Gastroesophageal sphincter (tissue), 4 donors: ENCODE measurements around the gene CD86. TPM values are rescaled to one million over a fixed set of nuclear protein-coding genes. Genes with fewer than 3 reads are reported as not detected.

Source experiments
- ATAC-seq: fragments of 150-250 bp; one replicate; pipeline ENCODE4 v1.9.1; 2016; ENCODE audit warnings: mild to moderate bottlenecking, moderate library complexity
- H3K27ac ChIP-seq, 4 donors: fragments of 200-600 bp; sonication (generic) in 3 of 4; 1 replicate in 3 of 4; 2 replicates in 1 of 4; pipeline ENCODE4 v1.5.1; 2016 to 2019
- H3K27me3 ChIP-seq: fragments of 200-600 bp; sonication (generic); one replicate; pipeline ENCODE4 v1.5.1; 2019
- H3K36me3 ChIP-seq, 2 donors: fragments of 200-600 bp; sonication (generic); one replicate each; pipeline ENCODE4 v1.5.1; 2019; ENCODE audit warnings: control low read depth in 1 of 2
- H3K4me1 ChIP-seq, 3 donors: fragments of 200-600 bp; sonication (generic); 1 replicate in 2 of 3; 2 replicates in 1 of 3; pipeline ENCODE4 v1.5.1; 2016 to 2019; ENCODE audit warnings: control low read depth in 2 of 3
- H3K4me3 ChIP-seq, 2 donors: fragments of 200-600 bp; sonication (generic); one replicate each; pipeline ENCODE4 v1.5.1; 2019; ENCODE audit warnings: mild to moderate bottlenecking in 1 of 2, moderate library complexity in 1 of 2
- H3K9me3 ChIP-seq, 3 donors: fragments of 200-600 bp; sonication (generic); one replicate each; pipeline ENCODE4 v1.5.1; 2017 to 2019; ENCODE audit warnings: control low read depth in 2 of 3
- CTCF ChIP-seq, 4 experiments: fragments of 200-600 bp in 2 of 4; fragments of 450-650 bp in 2 of 4; sonication (generic) in 1 of 4; IDR thresholded peaks; one replicate each; pipeline ENCODE4 v1.5.1; 2017 to 2019; ENCODE audit warnings: antibody characterized with exemption in 4 of 4, mild to moderate bottlenecking in 2 of 4, moderate library complexity in 2 of 4
- EP300 ChIP-seq: sonication (generic); formaldehyde crosslinking; IDR thresholded peaks from one replicate; pipeline ENCODE4 v1.6.1; 2017; ENCODE audit warnings: antibody characterized with exemption, mild to moderate bottlenecking
- POLR2A ChIP-seq, 2 donors: fragments of 450-650 bp; IDR thresholded peaks; one replicate each; pipeline ENCODE4 v1.6.1; 2017; ENCODE audit warnings: antibody characterized with exemption in 2 of 2, mild to moderate bottlenecking in 2 of 2, moderate library complexity in 1 of 2
- POLR2AphosphoS5 ChIP-seq: sonication (generic); formaldehyde crosslinking; IDR thresholded peaks from one replicate; pipeline ENCODE4 v1.6.1; 2017; ENCODE audit warnings: antibody characterized with exemption
- WGBS, 2 donors: methylation state at CpG; one replicate each; pipeline ENCODE4 v1.1.5; 2018; ENCODE audit warnings: low coverage in 1 of 2; 5-methylcytosine and 5-hydroxymethylcytosine counted together
- total RNA-seq, 4 donors: library from RNA; depleted of rRNA; stranded (reverse); fragments of >200 nt; gene quantifications; one replicate each; pipeline ENCODE4 v1.1.0, GENCODE V29; 2016

CD86 gene
- total RNA-seq, 4 donors from 2014 or later = 1.4 to 6.6 (median 3.2) TPM

GRCh38 chr3:122057671-122058070 lies 2.5 kb downstream of the CD86 start:
- TF ChIP-seq EP300 (no peak), POLR2A (IDR thresholded peaks at IDR 0.05) (no peak), POLR2AphosphoS5 (no peak), CTCF (IDR thresholded peaks at IDR 0.05) (no peak)
- WGBS, 2 donors = 83 to 92% methylated on average over 2 of the region's 2 CpGs
- Histone ChIP-seq H3K4me1 (no peaks in the 10 kb centered on the region), H3K27ac (no peak overlapping the region), H3K4me3 (no peak overlapping the region), H3K9me3 (no peaks in the 10 kb centered on the region), H3K36me3 (no peaks in the 10 kb centered on the region), H3K27me3 (no peaks in the 10 kb centered on the region)
- no peak for ATAC-seq

GRCh38 chr3:122058294-122058693 lies 3.1 kb downstream of the CD86 start:
- WGBS, 2 donors = 80 to 88% methylated on average over 1 of the region's 1 CpG
- Histone ChIP-seq H3K9me3 (no peaks in the 10 kb centered on the region), H3K27me3 (no peaks in the 10 kb centered on the region), H3K27ac (no peak overlapping the region), H3K4me3 (no peak overlapping the region), H3K36me3 (no peaks in the 10 kb centered on the region), H3K4me1 (no peaks in the 10 kb centered on the region)
- no peak for TF ChIP-seq POLR2AphosphoS5
- TF ChIP-seq CTCF (IDR thresholded peaks at IDR 0.05) = no peak
- no peak for TF ChIP-seq POLR2A (IDR thresholded peaks at IDR 0.05)
- TF ChIP-seq EP300 = no peak
- ATAC-seq = no peak

DNA sequence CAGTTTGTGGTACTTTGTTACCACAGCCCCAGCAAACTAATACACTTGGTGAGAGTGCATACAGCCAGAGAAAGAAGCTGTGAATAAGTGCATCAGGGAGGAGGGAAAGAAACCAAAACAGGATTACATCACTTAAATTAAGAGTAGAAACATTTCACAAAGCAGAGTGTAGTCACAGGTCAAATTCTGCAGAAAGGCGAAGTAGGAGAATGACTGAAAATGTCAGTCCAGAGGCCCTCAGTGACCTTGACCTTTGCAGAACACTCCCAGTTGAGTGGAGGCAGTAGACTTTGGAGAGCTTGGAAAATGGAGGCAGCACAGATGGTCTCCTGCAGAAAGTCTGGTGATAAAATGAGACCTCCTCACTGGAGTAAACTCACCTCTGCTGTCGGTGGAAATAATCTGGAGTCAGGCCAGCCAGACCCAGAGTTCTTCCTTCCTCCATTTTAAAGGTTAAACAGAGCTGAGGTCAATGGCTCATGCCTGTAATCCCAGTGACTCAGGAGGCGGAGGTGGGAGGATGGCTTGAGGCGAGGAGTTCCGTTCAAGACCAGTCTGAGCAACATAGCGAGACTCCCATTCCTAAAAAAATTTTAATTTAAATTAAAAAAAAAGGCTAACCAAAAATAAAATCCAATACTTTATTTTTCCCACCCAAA lies 5.0 kb downstream of the CD86 start:
- ATAC-seq = no peak
- Histone ChIP-seq H3K36me3 (no peaks in the 10 kb centered on the region), H3K27ac (no peak overlapping the region), H3K9me3 (no peaks in the 10 kb centered on the region), H3K27me3 (no peaks in the 10 kb centered on the region), H3K4me3 (no peak overlapping the region), H3K4me1 (no peaks in the 10 kb centered on the region)
- no peak for TF ChIP-seq EP300
- TF ChIP-seq CTCF (IDR thresholded peaks at IDR 0.05) = no peak
- no peak for TF ChIP-seq POLR2A (IDR thresholded peaks at IDR 0.05)
- no peak for TF ChIP-seq POLR2AphosphoS5
- 73 to 84% methylated on average over 5 to 6 of the region's 6 CpGs for WGBS, 2 donors

DNA sequence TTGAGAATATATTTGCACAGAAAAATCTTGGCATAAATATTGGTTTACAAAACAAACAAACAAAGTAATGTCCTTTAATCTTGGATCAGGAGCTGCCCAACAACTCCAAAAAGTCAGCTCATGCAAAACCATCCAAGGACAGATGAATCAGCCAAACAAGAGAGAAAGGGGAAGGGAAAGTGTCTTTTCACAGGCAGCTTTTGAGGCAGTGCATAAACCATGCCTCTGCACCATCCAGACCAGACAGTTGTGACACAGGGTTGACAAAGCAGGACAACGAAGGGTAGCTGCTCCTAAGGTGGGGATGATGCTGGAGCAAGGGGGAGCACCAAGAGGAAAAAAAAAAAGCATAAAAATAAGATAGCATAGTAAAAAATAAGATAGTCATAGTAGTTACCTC lies 8.7 kb downstream of the CD86 start:
- 50% methylated on average over 1 of the region's 1 CpG; no CpG with 5 or more reads in 1 of the 2 donors for WGBS, 2 donors
- no peak overlapping the region for H3K27ac ChIP-seq
- H3K9me3 ChIP-seq = no peaks in the 10 kb centered on the region
- ATAC-seq = no peak
- no peaks in the 10 kb centered on the region for H3K27me3 ChIP-seq
- no peak overlapping the region for H3K4me3 ChIP-seq
- H3K4me1 ChIP-seq = no peaks in the 10 kb centered on the region
- no peaks in the 10 kb centered on the region for H3K36me3 ChIP-seq
- no peak for TF ChIP-seq POLR2A (IDR thresholded peaks at IDR 0.05)
- TF ChIP-seq EP300 = no peak
- TF ChIP-seq CTCF (IDR thresholded peaks at IDR 0.05) = no peak
- no peak for TF ChIP-seq POLR2AphosphoS5

- no peaks in the 10 kb centered on the region for H3K36me3 ChIP-seq
- ATAC-seq = no peak
- no peak overlapping the region for H3K27ac ChIP-seq
Observed at GRCh38 chr3:122064326-122064725, 9.2 kb downstream of the CD86 start.

More at GRCh38 chr3:122064326-122064725, 9.2 kb downstream of the CD86 start:
- H3K27me3 ChIP-seq = no peaks in the 10 kb centered on the region
- no peaks in the 10 kb centered on the region for H3K4me1 ChIP-seq
- no peak overlapping the region for H3K4me3 ChIP-seq
- TF ChIP-seq POLR2AphosphoS5 = no peak
- no peak for TF ChIP-seq CTCF (IDR thresholded peaks at IDR 0.05)
- no peak for TF ChIP-seq EP300
- no peak for TF ChIP-seq POLR2A (IDR thresholded peaks at IDR 0.05)
- 54 to 55% methylated on average over 4 of the region's 4 CpGs for WGBS, 2 donors
- no peaks in the 10 kb centered on the region for H3K9me3 ChIP-seq
